ENCODE results near the gene CCDC91. TPM values are rescaled to one million over a fixed set of nuclear protein-coding genes. Genes with fewer than 3 reads are reported as not detected.
A peak's percentile ranks its signal among the peaks of the same experiment; 100 is the strongest.

Gene CCDC91
- total and polyA plus RNA-seq, 2 donors (not counting 1 experiment from before 2014, with no cell fraction given): 23.9 to 47.6 TPM

- Histone ChIP-seq H3K9me3 (ENCODE audit: control insufficient read depth, insufficient read depth, low read depth, low read length) (no peaks in the 10 kb centered on the region), H3K4me1 (ENCODE audit: control insufficient read depth, extremely low read depth, insufficient read depth, low read length) (no peaks in the 10 kb centered on the region), H3K4me3 (replicated peaks in 1 of 4; ENCODE audit: control extremely low read depth in 1 of 4, insufficient read depth in 1 of 4, low read depth in 3 of 4, low read length in 4 of 4) (no peak overlapping the region), H3K27ac (ENCODE audit: insufficient read depth, low read length) (no peak overlapping the region), H4K20me1 (ENCODE audit: control insufficient read depth, extremely low read depth, insufficient read depth, low read length) (no peaks in the 10 kb centered on the region), H2AFZ (ENCODE audit: low read length) (no peak overlapping the region), H3K79me2 (ENCODE audit: control insufficient read depth, insufficient read depth, low read length) (no peaks in the 10 kb centered on the region), H3K9ac (ENCODE audit: insufficient read depth, low read length) (no peak overlapping the region), H3K4me2 (ENCODE audit: extremely low read depth, insufficient read depth, low read length) (no peak overlapping the region), H3K36me3 (ENCODE audit: control insufficient read depth, insufficient read depth, low read length) (no peaks in the 10 kb centered on the region), H3K27me3 (ENCODE audit: control insufficient read depth, insufficient read depth, low read length) (no peaks in the 10 kb centered on the region)
- TF ChIP-seq CTCF (conservative IDR thresholded peaks at IDR 0.05 in 1 of 2, IDR thresholded peaks at IDR 0.05 in 1 of 2; ENCODE audit: low read depth in 1 of 2, low read length in 2 of 2) (no peak), EZH2 (IDR thresholded peaks at IDR 0.05; ENCODE audit: low read length, missing control alignments) (no peak)
- no peak for DNase-seq (ENCODE audit: low read depth in 2 of 2)
These were observed 57.5 kb downstream of the CCDC91 start for GRCh38 chr12:28247806-28248205.

GRCh38 chr12:28248555-28249145 lies 58.4 kb downstream of the CCDC91 start:
- DNase-seq (ENCODE audit: low read depth in 2 of 2): no peak
- H3K4me3 ChIP-seq (replicated peaks in 1 of 4; ENCODE audit: control extremely low read depth in 1 of 4, insufficient read depth in 1 of 4, low read depth in 3 of 4, low read length in 4 of 4): no peak overlapping the region
- H3K4me2 ChIP-seq (ENCODE audit: extremely low read depth, insufficient read depth, low read length): no peak overlapping the region
- no peaks in the 10 kb centered on the region for H3K9me3 ChIP-seq (ENCODE audit: control insufficient read depth, insufficient read depth, low read depth, low read length)
- H3K36me3 ChIP-seq (ENCODE audit: control insufficient read depth, insufficient read depth, low read length): no peaks in the 10 kb centered on the region
- H3K4me1 ChIP-seq (ENCODE audit: control insufficient read depth, extremely low read depth, insufficient read depth, low read length): peaks cover 3% of the 10 kb centered on the region
- no peak overlapping the region for H3K9ac ChIP-seq (ENCODE audit: insufficient read depth, low read length)
- no peak overlapping the region for H2AFZ ChIP-seq (ENCODE audit: low read length)
- H3K79me2 ChIP-seq (ENCODE audit: control insufficient read depth, insufficient read depth, low read length): no peaks in the 10 kb centered on the region
- H3K27me3 ChIP-seq (ENCODE audit: control insufficient read depth, insufficient read depth, low read length): no peaks in the 10 kb centered on the region
- TF ChIP-seq CTCF (conservative IDR thresholded peaks at IDR 0.05 in 1 of 2, IDR thresholded peaks at IDR 0.05 in 1 of 2; ENCODE audit: low read depth in 1 of 2, low read length in 2 of 2) (no peak), EZH2 (IDR thresholded peaks at IDR 0.05; ENCODE audit: low read length, missing control alignments) (no peak)
- no peaks in the 10 kb centered on the region for H4K20me1 ChIP-seq (ENCODE audit: control insufficient read depth, extremely low read depth, insufficient read depth, low read length)
- no peak overlapping the region for H3K27ac ChIP-seq (ENCODE audit: insufficient read depth, low read length)

- Histone ChIP-seq H3K36me3 (ENCODE audit: control insufficient read depth, insufficient read depth, low read length) (no peaks in the 10 kb centered on the region), H3K9me3 (ENCODE audit: control insufficient read depth, insufficient read depth, low read depth, low read length) (no peaks in the 10 kb centered on the region), H3K27me3 (ENCODE audit: control insufficient read depth, insufficient read depth, low read length) (no peaks in the 10 kb centered on the region), H3K4me1 (ENCODE audit: control insufficient read depth, extremely low read depth, insufficient read depth, low read length) (peaks cover 3% of the 10 kb centered on the region), H3K79me2 (ENCODE audit: control insufficient read depth, insufficient read depth, low read length) (no peaks in the 10 kb centered on the region), H4K20me1 (ENCODE audit: control insufficient read depth, extremely low read depth, insufficient read depth, low read length) (no peaks in the 10 kb centered on the region), H3K4me2 (ENCODE audit: extremely low read depth, insufficient read depth, low read length) (no peak overlapping the region), H2AFZ (ENCODE audit: low read length) (no peak overlapping the region), H3K9ac (ENCODE audit: insufficient read depth, low read length) (no peak overlapping the region), H3K27ac (ENCODE audit: insufficient read depth, low read length) (no peak overlapping the region), H3K4me3 (replicated peaks in 1 of 4; ENCODE audit: control extremely low read depth in 1 of 4, insufficient read depth in 1 of 4, low read depth in 3 of 4, low read length in 4 of 4) (no peak overlapping the region)
- peak; percentile 19 to 80 for DNase-seq (ENCODE audit: low read depth in 2 of 2)
- TF ChIP-seq EZH2 (IDR thresholded peaks at IDR 0.05; ENCODE audit: low read length, missing control alignments): no peak
- no peak for TF ChIP-seq CTCF (conservative IDR thresholded peaks at IDR 0.05 in 1 of 2, IDR thresholded peaks at IDR 0.05 in 1 of 2; ENCODE audit: low read depth in 1 of 2, low read length in 2 of 2)
These were observed 62.9 kb downstream of the CCDC91 start for GRCh38 chr12:28253161-28253641.

All from fibroblast of lung (primary cell).